Measurements from ENCODE around the gene GRIN1. TPM values are rescaled to one million over a fixed set of nuclear protein-coding genes. Genes with fewer than 3 reads are reported as not detected.

The GRIN1 gene
- total RNA-seq, 4 donors from 2014 or later = not detected

GRCh38 chr9:137183980-137184595 lies 45.1 kb downstream of the GRIN1 start:
- peaks cover 6 to 25% (median 17%) of the 10 kb centered on the region in 4 donors for H3K4me1 ChIP-seq
- H3K4me3 ChIP-seq = no peak overlapping the region
- no peaks in the 10 kb centered on the region for H3K27me3 ChIP-seq
- H3K36me3 ChIP-seq = peaks cover 0 to 76% (median 0%) of the 10 kb centered on the region in 3 donors
- no peak for TF ChIP-seq CTCF (IDR thresholded peaks at IDR 0.05)
- TF ChIP-seq POLR2A (IDR thresholded peaks at IDR 0.05) = no peak
- no peak overlapping the region for H3K27ac ChIP-seq
- DNase-seq = no peak
- H3K9me3 ChIP-seq = no peaks in the 10 kb centered on the region

GRCh38 chr9:137184881-137185660 lies 46.1 kb downstream of the GRIN1 start:
- H3K9me3 ChIP-seq = no peaks in the 10 kb centered on the region
- peaks cover 0 to 66% (median 0%) of the 10 kb centered on the region in 3 donors for H3K36me3 ChIP-seq
- no peak for TF ChIP-seq CTCF (IDR thresholded peaks at IDR 0.05)
- no peak for TF ChIP-seq POLR2A (IDR thresholded peaks at IDR 0.05)

GRCh38 chr9:137185921-137186320 lies 47.0 kb downstream of the GRIN1 start:
- Histone ChIP-seq H3K4me3 (no peak overlapping the region), H3K27me3 (no peaks in the 10 kb centered on the region), H3K36me3 (peaks cover 0 to 65% (median 0%) of the 10 kb centered on the region in 3 donors), H3K4me1 (peaks cover 12 to 42% (median 26%) of the 10 kb centered on the region in 4 donors), H3K9me3 (no peaks in the 10 kb centered on the region), H3K27ac (no peak overlapping the region)
- TF ChIP-seq CTCF (IDR thresholded peaks at IDR 0.05) (no peak), POLR2A (IDR thresholded peaks at IDR 0.05) (no peak)
- no peak for DNase-seq

More at GRCh38 chr9:137184881-137185660, 46.1 kb downstream of the GRIN1 start:
- Histone ChIP-seq H3K27ac (no peak overlapping the region), H3K27me3 (no peaks in the 10 kb centered on the region), H3K4me1 (peaks cover 7 to 34% (median 25%) of the 10 kb centered on the region in 4 donors), H3K4me3 (no peak overlapping the region)
- DNase-seq = no peak

GRCh38 chr9:137186385-137186784 lies 47.4 kb downstream of the GRIN1 start:
- H3K4me3 ChIP-seq = peak overlapping the region in 1 of 4 donors; percentile 79
- no peak overlapping the region for H3K27ac ChIP-seq
- no peaks in the 10 kb centered on the region for H3K9me3 ChIP-seq
- H3K27me3 ChIP-seq = no peaks in the 10 kb centered on the region
- TF ChIP-seq POLR2A (IDR thresholded peaks at IDR 0.05) (no peak), CTCF (IDR thresholded peaks at IDR 0.05) (no peak)
- H3K4me1 ChIP-seq = peaks cover 12 to 46% (median 26%) of the 10 kb centered on the region in 4 donors
- peaks cover 0 to 65% (median 0%) of the 10 kb centered on the region in 3 donors for H3K36me3 ChIP-seq
- DNase-seq = no peak

- Histone ChIP-seq H3K9me3 (no peaks in the 10 kb centered on the region), H3K36me3 (peaks cover 0 to 65% (median 0%) of the 10 kb centered on the region in 3 donors), H3K27me3 (no peaks in the 10 kb centered on the region), H3K27ac (no peak overlapping the region), H3K4me1 (peaks cover 12 to 52% (median 26%) of the 10 kb centered on the region in 4 donors), H3K4me3 (peak overlapping the region; percentile 68 to 100 (median 88))
- DNase-seq = no peak
- TF ChIP-seq POLR2A (IDR thresholded peaks at IDR 0.05) (no peak), CTCF (IDR thresholded peaks at IDR 0.05) (no peak)
Measured at GRCh38 chr9:137187386-137187785, 48.4 kb downstream of the GRIN1 start.

Measured in Peyer's patch (tissue), 4 donors.